Peyer's patch (tissue), 4 donors: ENCODE results near the gene MDFIC.

ENCODE experiments used
- POLR2A ChIP-seq, 2 donors: fragments of 450-650 bp; IDR thresholded peaks; one replicate each; pipeline ENCODE4 v1.5.1; 2017; ENCODE audit warnings: antibody characterized with exemption in 2 of 2, mild to moderate bottlenecking in 2 of 2, moderate library complexity in 2 of 2
- TF ChIP-seq, protein P1 (sequence below), 6 experiments: fragments of 450-650 bp in 4 of 6; fragments of 200-600 bp in 2 of 6; sonication (generic) in 1 of 6; IDR thresholded peaks; one replicate each; pipeline ENCODE4 v1.5.1; 2017 to 2019; ENCODE audit warnings: antibody characterized with exemption in 6 of 6, mild to moderate bottlenecking in 3 of 6, moderate library complexity in 1 of 6

DNA sequence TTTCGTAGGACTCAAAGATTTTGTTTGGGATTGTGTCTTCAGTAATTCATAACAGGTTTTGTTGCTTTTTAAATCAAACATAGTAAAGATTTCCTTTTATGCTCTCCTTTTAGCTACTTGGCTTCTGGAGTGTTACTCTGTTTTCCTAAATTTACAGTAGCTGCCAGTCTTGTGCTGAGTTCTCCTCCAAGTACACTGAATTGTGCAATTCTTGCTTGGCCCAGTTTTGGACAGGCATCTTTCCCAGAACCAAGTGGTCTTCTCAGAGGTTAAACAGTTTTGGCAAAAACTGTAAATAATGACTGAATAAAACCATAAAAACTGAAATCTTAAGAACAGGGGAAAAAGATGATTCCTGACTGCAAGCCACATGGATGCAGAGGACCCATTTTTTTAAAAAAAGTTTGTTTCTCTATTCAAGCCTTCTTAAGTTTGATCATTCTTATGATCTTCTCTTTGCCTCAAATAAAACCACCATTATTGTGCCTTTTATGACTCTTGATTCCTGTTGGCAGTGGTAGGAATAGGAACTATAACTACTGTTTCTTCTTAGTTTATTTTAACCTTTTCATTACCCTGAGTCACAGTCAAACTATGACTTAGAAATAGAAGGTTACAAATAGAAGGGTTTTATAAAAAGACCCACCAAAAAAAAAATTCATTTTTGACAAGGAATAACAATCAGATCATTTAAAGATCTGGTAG, 88.0 kb downstream of the MDFIC start:
- TF ChIP-seq, protein P1, sequence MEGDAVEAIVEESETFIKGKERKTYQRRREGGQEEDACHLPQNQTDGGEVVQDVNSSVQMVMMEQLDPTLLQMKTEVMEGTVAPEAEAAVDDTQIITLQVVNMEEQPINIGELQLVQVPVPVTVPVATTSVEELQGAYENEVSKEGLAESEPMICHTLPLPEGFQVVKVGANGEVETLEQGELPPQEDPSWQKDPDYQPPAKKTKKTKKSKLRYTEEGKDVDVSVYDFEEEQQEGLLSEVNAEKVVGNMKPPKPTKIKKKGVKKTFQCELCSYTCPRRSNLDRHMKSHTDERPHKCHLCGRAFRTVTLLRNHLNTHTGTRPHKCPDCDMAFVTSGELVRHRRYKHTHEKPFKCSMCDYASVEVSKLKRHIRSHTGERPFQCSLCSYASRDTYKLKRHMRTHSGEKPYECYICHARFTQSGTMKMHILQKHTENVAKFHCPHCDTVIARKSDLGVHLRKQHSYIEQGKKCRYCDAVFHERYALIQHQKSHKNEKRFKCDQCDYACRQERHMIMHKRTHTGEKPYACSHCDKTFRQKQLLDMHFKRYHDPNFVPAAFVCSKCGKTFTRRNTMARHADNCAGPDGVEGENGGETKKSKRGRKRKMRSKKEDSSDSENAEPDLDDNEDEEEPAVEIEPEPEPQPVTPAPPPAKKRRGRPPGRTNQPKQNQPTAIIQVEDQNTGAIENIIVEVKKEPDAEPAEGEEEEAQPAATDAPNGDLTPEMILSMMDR (IDR thresholded peaks at IDR 0.05) = no peak
- TF ChIP-seq POLR2A (IDR thresholded peaks at IDR 0.05) = no peak
